Urinary bladder (tissue), 4 donors: Measurements from ENCODE around the gene BEST2. TPM values are rescaled to one million over a fixed set of nuclear protein-coding genes. Genes with fewer than 3 reads are reported as not detected.
"Not testable (repeated sequence)": the region's sequence is repeated elsewhere in the genome, so short reads cannot be mapped to it uniquely, and the experiment has no call there.

ENCODE experiments used
- DNase-seq: peaks from one replicate; pipeline ENCODE4 v3.0.0-alpha.2; 2015; ENCODE audit errors: extremely low spot score
- H3K27ac ChIP-seq: one replicate; pipeline ENCODE4 v1.5.1; 2013; ENCODE audit warnings: low read depth, mild to moderate bottlenecking, moderate library complexity
- H3K36me3 ChIP-seq: one replicate; pipeline ENCODE4 v1.6.1; 2013; ENCODE audit warnings: mild to moderate bottlenecking, moderate library complexity; ENCODE audit not compliant: insufficient read depth
- H3K4me1 ChIP-seq: one replicate; pipeline ENCODE4 v1.6.1; 2013; ENCODE audit warnings: mild to moderate bottlenecking, moderate library complexity; ENCODE audit not compliant: insufficient read depth
- H3K4me3 ChIP-seq: one replicate; pipeline ENCODE4 v1.5.1; 2013; ENCODE audit warnings: low read depth, low read length
- WGBS: extraction: QIAGEN DNeasy Blood & Tissue Kit; methylation state at CpG from one replicate; pipeline ENCODE4 v1.1.7; 2013; 5-methylcytosine and 5-hydroxymethylcytosine counted together
- polyA plus RNA-seq: library from polyadenylated mRNA; stranded (reverse); fragments of 200-250 nt; gene quantifications from one replicate; pipeline ENCODE4 v1.2.3, GENCODE V29; 2013
- total RNA-seq: library from RNA; depleted of rRNA; stranded (reverse); fragments of >200 nt; gene quantifications from one replicate; pipeline ENCODE4 v1.2.3, GENCODE V29; 2014
- donor health status: healthy with polysubstance abuse.
- donor health status: healthy.

Gene BEST2
- total RNA-seq (not detected), polyA plus RNA-seq (not detected)

DNA sequence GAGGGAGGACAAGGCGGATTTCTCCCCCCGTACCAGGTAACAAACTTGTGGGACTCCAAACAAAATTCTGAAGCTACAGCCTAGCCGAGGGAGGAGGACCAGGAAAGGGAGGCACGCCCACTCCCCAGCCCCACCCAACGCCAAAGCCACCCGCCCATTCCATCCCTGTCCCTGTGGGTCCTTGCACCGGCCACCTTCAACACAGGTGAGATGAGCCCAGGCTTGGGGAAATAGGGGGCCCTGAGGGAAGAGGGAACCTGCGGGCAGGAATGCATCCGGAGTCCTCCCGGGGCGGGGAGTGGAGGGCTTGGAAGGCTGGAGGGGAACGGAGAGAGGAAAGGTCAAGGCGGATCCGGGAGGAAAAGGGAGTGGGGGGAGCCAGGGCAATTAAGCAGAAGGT is at the start of gene BEST2:
TSS of gene BEST2 (plus strand) at position 157 of the 400 bp plus-strand sequence. CDS start 802 bp downstream, outside the sequence.
- no peak within 1 kb of the TSS for H3K27ac ChIP-seq
- no peak for DNase-seq
- no peaks in the 10 kb centered on the region for H3K4me1 ChIP-seq
- 59% methylated on average over 14 of the region's 14 CpGs for WGBS
- H3K4me3 ChIP-seq, result no peak within 1 kb of the TSS
- no peaks in the 10 kb centered on the region for H3K36me3 ChIP-seq

DNA sequence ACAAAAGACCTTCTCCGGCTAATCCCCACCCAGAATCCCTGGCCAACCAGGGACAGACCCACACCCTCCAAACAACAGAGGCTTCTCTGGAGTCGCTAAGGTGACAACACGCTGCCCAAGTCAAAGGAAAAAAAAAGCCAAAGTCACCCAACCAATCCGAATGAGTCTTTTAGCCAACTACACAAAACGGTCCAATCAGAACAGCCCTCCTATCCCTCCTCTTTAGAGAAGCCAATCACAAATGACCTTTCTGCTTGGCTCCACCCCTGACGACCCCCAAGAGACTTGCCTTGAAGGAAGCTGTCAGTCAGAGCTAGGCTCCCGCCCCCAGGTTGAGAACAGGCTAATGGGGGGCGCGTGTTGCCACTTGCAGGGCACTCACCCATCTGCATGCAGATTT is 48.5 kb upstream of the BEST2 start:
- Histone ChIP-seq H3K36me3 (peaks cover 13% of the 10 kb centered on the region), H3K27ac (no peak overlapping the region), H3K4me1 (no peaks in the 10 kb centered on the region), H3K4me3 (no peak overlapping the region)
- WGBS, result 58% methylated on average over 9 of the region's 9 CpGs
- DNase-seq, result no peak

DNA sequence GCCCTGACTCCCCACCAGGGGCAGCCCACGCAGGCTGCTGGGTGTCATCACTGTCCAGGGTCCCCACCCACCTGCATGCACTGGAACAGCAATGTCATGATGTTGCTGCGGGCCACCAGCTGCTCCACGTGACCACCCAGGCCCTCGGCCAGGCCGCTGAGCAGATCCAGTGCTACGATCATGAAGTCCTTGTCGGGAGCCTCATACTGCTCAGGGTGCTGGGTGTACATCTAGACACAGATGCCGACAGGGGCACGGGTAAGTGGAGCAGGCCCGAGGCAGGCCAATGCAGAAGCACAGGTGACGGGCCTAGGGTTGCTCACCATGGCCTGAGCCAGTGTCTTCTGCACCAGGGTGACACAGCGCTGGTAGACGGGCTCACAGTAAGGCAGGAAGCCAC is 46.4 kb upstream of the BEST2 start:
- Histone ChIP-seq H3K4me1 (no peaks in the 10 kb centered on the region), H3K27ac (no peak overlapping the region), H3K4me3 (no peak overlapping the region), H3K36me3 (peaks cover 14% of the 10 kb centered on the region)
- 94% methylated on average over 13 of the region's 13 CpGs for WGBS
- DNase-seq, result no peak

DNA sequence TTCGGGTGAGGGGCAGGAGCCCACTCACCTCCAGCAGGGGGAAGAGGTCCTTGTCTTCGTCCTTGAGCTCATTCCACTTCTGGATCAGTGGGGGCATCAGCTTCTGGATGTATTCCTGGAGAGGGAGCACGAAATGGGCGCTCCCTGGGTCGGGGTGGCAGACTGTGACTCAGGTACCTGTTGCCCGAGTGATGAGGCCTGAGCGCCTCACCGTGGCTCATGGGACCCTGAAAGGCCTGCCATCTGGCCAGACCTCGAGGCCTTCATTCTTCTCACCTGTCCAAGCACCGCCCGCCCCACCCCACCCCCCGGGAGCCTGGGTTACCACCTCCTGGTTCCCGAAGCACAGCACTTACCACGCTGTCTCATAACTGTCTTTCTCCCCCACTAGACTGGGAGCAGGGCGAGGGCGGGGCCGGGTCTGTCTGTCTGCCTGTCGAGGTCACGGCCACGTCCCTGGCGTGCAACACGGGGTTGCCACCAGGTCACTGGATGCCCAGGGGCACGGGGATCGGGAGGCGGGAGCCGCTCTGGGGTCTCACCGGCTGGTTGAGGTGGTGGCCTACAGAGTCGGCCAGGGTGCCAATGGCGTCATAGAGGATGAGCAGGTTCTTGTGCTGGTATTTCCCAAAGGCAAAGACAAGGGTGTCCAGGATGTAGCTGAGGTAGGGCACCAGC is 45.8 kb upstream of the BEST2 start:
- Histone ChIP-seq H3K4me1 (no peaks in the 10 kb centered on the region), H3K27ac (no peak overlapping the region), H3K4me3 (no peak overlapping the region), H3K36me3 (peaks cover 18% of the 10 kb centered on the region)
- WGBS, result 93% methylated on average over 29 of the region's 29 CpGs
- DNase-seq, result no peak

DNA sequence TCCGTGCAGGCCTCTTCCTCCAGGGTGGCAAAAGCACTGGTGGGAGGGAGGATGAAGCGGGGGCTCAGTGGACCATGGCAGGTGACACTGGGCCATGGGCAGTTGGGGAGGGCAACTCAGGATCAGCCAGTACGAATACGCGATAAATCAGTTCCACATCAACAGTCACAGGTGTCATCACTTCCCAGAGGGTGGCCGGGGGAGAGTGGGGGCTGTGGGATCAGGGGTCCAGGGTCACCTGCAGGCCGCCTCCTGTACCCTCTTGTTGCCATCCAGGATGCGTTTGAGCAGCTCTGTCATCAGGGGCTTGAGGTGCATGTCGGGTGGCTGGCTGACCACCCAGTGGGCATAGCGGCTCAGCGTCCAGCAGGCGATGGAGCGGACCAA is 45.3 kb upstream of the BEST2 start:
- H3K27ac ChIP-seq, result no peak overlapping the region
- 92% methylated on average over 13 of the region's 13 CpGs for WGBS
- H3K4me3 ChIP-seq, result no peak overlapping the region
- DNase-seq, result no peak
- no peaks in the 10 kb centered on the region for H3K4me1 ChIP-seq
- H3K36me3 ChIP-seq, result peaks cover 18% of the 10 kb centered on the region

DNA sequence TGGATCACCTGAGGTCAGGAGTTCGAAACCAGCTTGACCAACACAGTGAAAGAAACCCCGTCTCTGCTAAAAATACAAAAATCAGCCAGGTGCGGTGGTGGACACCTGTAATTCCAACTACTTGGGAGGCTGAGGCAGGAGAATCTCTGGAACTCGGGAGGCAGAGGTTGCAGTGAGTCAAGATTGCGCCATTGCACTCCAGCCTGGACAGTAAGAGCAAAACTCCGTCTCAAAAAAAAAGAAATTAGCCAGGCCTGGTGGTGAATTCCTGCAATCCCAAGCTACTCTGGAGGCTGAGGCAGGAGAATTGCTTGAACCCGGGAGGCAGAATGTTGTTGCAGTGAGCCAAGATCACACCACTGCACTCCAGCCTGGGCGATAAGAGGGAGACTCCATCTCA is 43.0 kb upstream of the BEST2 start:
- Histone ChIP-seq H3K4me3 (no peak overlapping the region), H3K27ac (no peak overlapping the region), H3K36me3 (peaks cover 10% of the 10 kb centered on the region), H3K4me1 (no peaks in the 10 kb centered on the region)
- DNase-seq, result no peak
- 95% methylated on average over 8 of the region's 8 CpGs for WGBS

DNA sequence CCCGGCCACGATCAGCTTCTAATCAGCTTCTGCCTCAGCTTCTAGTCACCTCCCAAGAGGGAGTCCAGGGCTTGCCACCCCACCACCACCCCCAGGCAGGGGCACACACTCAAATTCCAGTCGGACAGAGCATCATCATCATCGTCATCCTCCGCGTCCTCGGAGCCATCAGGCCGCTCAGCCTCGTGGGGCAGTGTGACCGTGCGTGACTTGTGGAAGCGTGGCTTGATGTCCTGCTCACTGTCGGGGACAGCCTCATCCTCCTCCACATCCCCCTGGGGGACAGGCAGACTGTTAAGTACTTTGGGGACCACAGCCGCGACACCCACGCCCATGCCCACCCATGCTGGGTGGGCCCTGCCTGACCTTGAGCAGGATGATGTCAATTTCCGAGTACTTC is 40.4 kb upstream of the BEST2 start:
- H3K4me1 ChIP-seq, result no peaks in the 10 kb centered on the region
- H3K27ac ChIP-seq, result no peak overlapping the region
- WGBS, result 95% methylated on average over 17 of the region's 17 CpGs
- H3K36me3 ChIP-seq, result peaks cover 13% of the 10 kb centered on the region
- H3K4me3 ChIP-seq, result no peak overlapping the region
- no peak for DNase-seq

- H3K27ac ChIP-seq, H3K4me3 ChIP-seq, DNase-seq, H3K4me1 ChIP-seq: not testable (repeated sequence)
- WGBS, result 41% methylated on average over 12 of the region's 14 CpGs
- H3K36me3 ChIP-seq, result peaks cover 11% of the 10 kb centered on the region
Measured at GRCh38 chr19:12712077-12712476, 39.5 kb upstream of the BEST2 start.

DNA sequence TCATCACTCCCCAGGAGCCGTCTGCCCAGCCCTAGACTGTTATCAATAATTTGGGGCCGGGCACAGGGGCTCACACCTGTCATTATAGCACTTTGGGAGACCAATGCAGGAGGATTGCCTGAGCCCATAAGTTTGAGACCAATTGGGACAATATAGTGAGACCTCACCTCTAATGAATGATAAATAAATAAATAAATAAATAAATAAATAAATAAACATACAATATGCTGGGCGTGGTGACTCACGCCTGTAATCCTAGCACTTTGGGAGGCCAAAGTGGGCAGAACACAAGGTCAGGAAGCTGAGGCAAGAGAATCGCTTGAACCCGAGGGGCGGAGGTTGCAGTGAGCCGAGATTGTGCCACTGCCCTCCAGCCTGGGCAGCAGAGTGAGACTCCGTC is 38.3 kb upstream of the BEST2 start:
- not testable (repeated sequence) for DNase-seq, H3K27ac ChIP-seq, H3K4me3 ChIP-seq, H3K4me1 ChIP-seq, H3K36me3 ChIP-seq
- 94% methylated on average over 9 of the region's 9 CpGs for WGBS

DNA sequence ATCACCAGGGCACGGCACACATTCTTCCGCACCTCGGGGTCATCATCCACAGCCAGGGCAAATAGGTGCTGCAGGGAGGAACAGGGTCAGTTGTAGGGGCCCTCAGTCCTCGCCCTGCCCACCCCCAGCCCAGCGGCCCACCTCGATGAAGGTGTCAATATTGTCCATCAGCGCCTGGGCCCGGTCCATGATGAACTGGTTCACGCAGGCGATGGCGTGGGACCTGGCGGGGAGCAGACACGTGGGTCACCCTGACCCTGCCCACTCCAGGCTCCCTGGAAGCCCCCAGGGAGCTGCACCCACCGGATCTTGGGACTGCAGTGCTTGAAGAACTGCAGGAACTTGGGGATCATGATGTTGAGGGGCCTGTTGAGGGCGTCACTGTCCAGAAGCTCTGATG is 36.5 kb upstream of the BEST2 start:
- Histone ChIP-seq H3K4me3 (no peak overlapping the region), H3K4me1 (no peaks in the 10 kb centered on the region), H3K27ac (no peak overlapping the region), H3K36me3 (peaks cover 10% of the 10 kb centered on the region)
- DNase-seq, result no peak
- 95% methylated on average over 15 of the region's 15 CpGs for WGBS

GRCh38 chr19:12715929-12716328 is 35.7 kb upstream of the BEST2 start:
- H3K27ac ChIP-seq, result no peak overlapping the region
- peaks cover 5% of the 10 kb centered on the region for H3K36me3 ChIP-seq
- WGBS, result 95% methylated on average over 3 of the region's 3 CpGs
- no peak overlapping the region for H3K4me3 ChIP-seq
- H3K4me1 ChIP-seq, result no peaks in the 10 kb centered on the region
- DNase-seq, result no peak

DNA sequence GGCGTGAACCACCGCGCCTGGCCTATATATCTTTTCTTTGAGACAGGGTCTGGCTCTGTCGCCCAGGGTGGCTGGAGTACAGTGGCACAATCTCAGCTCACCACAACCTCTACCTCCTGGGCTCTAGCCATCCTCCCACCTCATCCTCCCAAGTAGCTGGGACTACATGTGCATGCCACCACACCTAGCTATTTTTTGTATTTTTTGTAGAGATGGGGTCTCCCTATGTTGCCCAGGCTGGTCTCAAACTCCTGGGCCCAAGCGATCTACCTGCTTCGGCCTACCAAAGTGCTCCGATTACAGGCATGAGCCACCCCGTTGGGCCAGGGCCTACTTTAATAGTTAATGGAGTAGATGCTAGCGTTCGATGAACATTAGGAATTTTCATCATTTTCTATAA is 31.3 kb upstream of the BEST2 start:
- 80% methylated on average over 10 of the region's 10 CpGs for WGBS
- H3K4me3 ChIP-seq, result no peak overlapping the region
- peaks cover 1% of the 10 kb centered on the region for H3K4me1 ChIP-seq
- H3K36me3 ChIP-seq, result no peaks in the 10 kb centered on the region
- H3K27ac ChIP-seq, result no peak overlapping the region
- no peak for DNase-seq

- DNase-seq, result no peak
- 7% methylated on average over 59 of the region's 59 CpGs for WGBS
- Histone ChIP-seq H3K4me3 (peak overlapping the region; percentile 90), H3K4me1 (peaks cover 1% of the 10 kb centered on the region), H3K27ac (peak overlapping the region; percentile 51), H3K36me3 (no peaks in the 10 kb centered on the region)
Measured at GRCh38 chr19:12720851-12721655, 30.5 kb upstream of the BEST2 start.
